PC-9 (cell line): ENCODE data around the gene MAK. TPM values are rescaled to one million over a fixed set of nuclear protein-coding genes. Genes with fewer than 3 reads are reported as not detected.
"Not testable (repeated sequence)": the region's sequence is repeated elsewhere in the genome, so short reads cannot be mapped to it uniquely, and the experiment has no call there.

ENCODE experiments used
- BruUV-seq: library from RNA; stranded (reverse); fragments of 400-500 nt; replicated peaks from 2 replicates; lab custom pipeline; 2021; lab: Mats Ljungman, UMichigan
- CTCF ChIA-PET: fragments of 300-600 bp; sonication (Branson Sonifier 250); formaldehyde crosslinking; loops from one replicate; lab custom pipeline; 2022; ENCODE audit warnings: antibody characterized with exemption; lab: Charles Lee
- POLR2A ChIA-PET: fragments of 300-600 bp; sonication (Branson Sonifier 250); formaldehyde crosslinking; loops from one replicate; lab custom pipeline; 2022; ENCODE audit warnings: antibody characterized with exemption; ENCODE audit not compliant: unreplicated experiment; lab: Charles Lee
- DNase-seq, 2 experiments: peaks; one replicate each; pipeline versions ENCODE4 v3.0.0 to v3.0.0-alpha.2; 2015 to 2022; ENCODE audit warnings: mixed read lengths in 1 of 2
- H2AFZ ChIP-seq: fragments of 200-600 bp; sonication (generic); 2 replicates; pipeline ENCODE4 v1.8.1; 2017; ENCODE audit warnings: antibody characterized with exemption
- H3F3A ChIP-seq: fragments of 200-600 bp; sonication (generic); 2 replicates; pipeline ENCODE4 v1.8.1; 2017; ENCODE audit warnings: antibody characterized with exemption, mild to moderate bottlenecking, low read depth; ENCODE audit not compliant: insufficient read depth
- H3K27ac ChIP-seq: fragments of 200-600 bp; sonication (generic); 2 replicates; pipeline ENCODE4 v1.6.1; 2016; ENCODE audit warnings: mixed run types
- H3K27me3 ChIP-seq: fragments of 200-600 bp; sonication (generic); 2 replicates; pipeline ENCODE4 v1.6.1; 2016; ENCODE audit warnings: low read depth, mixed run types; ENCODE audit not compliant: insufficient read depth
- H3K36me3 ChIP-seq: fragments of 200-600 bp; sonication (generic); 2 replicates; pipeline ENCODE4 v1.6.1; 2016; ENCODE audit warnings: low read depth, mixed run types
- H3K4me1 ChIP-seq: fragments of 200-600 bp; sonication (generic); replicated peaks from 2 replicates; pipeline ENCODE4 v1.6.1; 2016; ENCODE audit warnings: mixed run types; ENCODE audit not compliant: insufficient read depth
- H3K4me2 ChIP-seq: fragments of 200-600 bp; sonication (generic); 2 replicates; pipeline ENCODE4 v1.6.1; 2017; ENCODE audit warnings: mixed run types
- H3K4me3 ChIP-seq: fragments of 200-600 bp; sonication (generic); 2 replicates; pipeline ENCODE4 v1.6.1; 2016; ENCODE audit warnings: mixed run types
- H3K79me2 ChIP-seq: fragments of 200-600 bp; sonication (generic); 2 replicates; pipeline ENCODE4 v1.6.1; 2017; ENCODE audit warnings: low read depth, mixed run types
- H3K9me2 ChIP-seq: fragments of 200-600 bp; sonication (generic); 2 replicates; pipeline ENCODE4 v1.8.1; 2017; ENCODE audit warnings: mild to moderate bottlenecking; ENCODE audit not compliant: insufficient read depth
- H3K9me3 ChIP-seq: fragments of 200-600 bp; sonication (generic); 2 replicates; pipeline ENCODE4 v1.8.1; 2016; ENCODE audit warnings: low read depth; ENCODE audit not compliant: insufficient read depth
- H4K20me1 ChIP-seq: fragments of 200-600 bp; sonication (generic); 2 replicates; pipeline ENCODE4 v1.8.1; 2017; ENCODE audit not compliant: insufficient read depth
- CTCF ChIP-seq: fragments of 200-600 bp; sonication (generic); conservative IDR thresholded peaks from 2 replicates; pipeline ENCODE4 v1.6.1; 2017; ENCODE audit warnings: mixed run types, antibody characterized with exemption, mild to moderate bottlenecking, moderate library complexity
- EZH2 ChIP-seq: fragments of 200-600 bp; sonication (generic); IDR thresholded peaks from 2 replicates; pipeline ENCODE4 v1.8.0; 2017; ENCODE audit warnings: antibody characterized with exemption, low read depth
- intact Hi-C: fragments of 100-400 bp; cut with micrococcal nuclease; formaldehyde crosslinking; loops from one replicate; pipeline ENCODE4 v1.10.0; 2022; ENCODE audit not compliant: unreplicated experiment
- total RNA-seq: library from RNA; stranded (reverse); gene quantifications from 2 replicates; pipeline ENCODE4 v1.2.3, GENCODE V29; 2021

MAK gene
- total RNA-seq, 1 experiment from 2014 or later: 1.6 TPM

GRCh38 chr6:10756085-10756484 is 82.3 kb downstream of the MAK start:
- Histone ChIP-seq H3F3A (peaks cover 30% of the 10 kb centered on the region), H3K4me3 (no peak overlapping the region), H3K9me2 (no peaks in the 10 kb centered on the region), H3K27me3 (no peaks in the 10 kb centered on the region), H3K27ac (no peak overlapping the region), H3K9me3 (no peaks in the 10 kb centered on the region), H3K4me2 (no peak overlapping the region), H2AFZ (no peak overlapping the region), H3K4me1 (peaks cover 21% of the 10 kb centered on the region), H3K79me2 (peaks cover 8% of the 10 kb centered on the region; the same call in 1 of the 2 replicates), H3K36me3 (no peaks in the 10 kb centered on the region), H4K20me1 (no peaks in the 10 kb centered on the region; the same call in 1 of the 2 replicates)
- TF ChIP-seq CTCF: no peak
- no peak for TF ChIP-seq EZH2
- no peak for DNase-seq
- intact Hi-C loops: no loop called here
- no TSS peak for BruUV-seq
- ChIA-PET CTCF (no interaction called here), POLR2A (no interaction called here)

GRCh38 chr6:10751757-10752156 is 86.6 kb downstream of the MAK start:
- Histone ChIP-seq H3K4me1 (peaks cover 11% of the 10 kb centered on the region; the same call in 1 of the 2 replicates), H3K79me2 (peaks cover 39% of the 10 kb centered on the region)
- H3K36me3 ChIP-seq, H3K27me3 ChIP-seq, DNase-seq, H2AFZ ChIP-seq, CTCF ChIA-PET, H3K27ac ChIP-seq, H4K20me1 ChIP-seq, H3K4me3 ChIP-seq, H3K9me2 ChIP-seq, POLR2A ChIA-PET, BruUV-seq, H3K9me3 ChIP-seq, intact Hi-C loops, H3F3A ChIP-seq, H3K4me2 ChIP-seq: not testable (repeated sequence)

- H3F3A ChIP-seq, H4K20me1 ChIP-seq, DNase-seq, H3K4me2 ChIP-seq, H3K9me2 ChIP-seq, intact Hi-C loops, BruUV-seq, H3K9me3 ChIP-seq, H3K4me3 ChIP-seq, POLR2A ChIA-PET, H2AFZ ChIP-seq, H3K27ac ChIP-seq, CTCF ChIA-PET, H3K27me3 ChIP-seq, H3K36me3 ChIP-seq: not testable (repeated sequence)
- Histone ChIP-seq H3K79me2 (peaks cover 39% of the 10 kb centered on the region), H3K4me1 (peaks cover 13% of the 10 kb centered on the region; the same call in 1 of the 2 replicates)
Measured at GRCh38 chr6:10750568-10750967, 87.8 kb downstream of the MAK start.

GRCh38 chr6:10749734-10750133 is 88.6 kb downstream of the MAK start:
- Histone ChIP-seq H3K79me2 (peaks cover 39% of the 10 kb centered on the region), H3K4me1 (peaks cover 13% of the 10 kb centered on the region; the same call in 1 of the 2 replicates), H3K36me3 (no peaks in the 10 kb centered on the region), H3F3A (no peaks in the 10 kb centered on the region), H3K9me3 (no peaks in the 10 kb centered on the region), H3K27me3 (no peaks in the 10 kb centered on the region), H3K4me2 (peak overlapping the region; percentile 84; the same call in 1 of the 2 replicates), H3K9me2 (no peaks in the 10 kb centered on the region), H2AFZ (no peak overlapping the region), H3K4me3 (no peak overlapping the region), H4K20me1 (no peaks in the 10 kb centered on the region), H3K27ac (no peak overlapping the region)
- ChIA-PET CTCF (no interaction called here), POLR2A (no interaction called here)
- no TSS peak for BruUV-seq
- intact Hi-C loops: no loop called here
- no peak for DNase-seq
- TF ChIP-seq CTCF (no peak), EZH2 (no peak)
